ENCODE data around the gene ZBTB16. TPM values are rescaled to one million over a fixed set of nuclear protein-coding genes. Genes with fewer than 3 reads are reported as not detected.

Gene ZBTB16
- total and polyA plus RNA-seq, 2 of the 4 experiments (the other 2 are of a cell fraction) = not detected

- H3K4me1 ChIP-seq (ENCODE audit: control insufficient read depth, insufficient read depth, low read length) = no peaks in the 10 kb centered on the region
- ATAC-seq (ENCODE audit: low read depth) (no peak), DNase-seq (no peak)
- no peak overlapping the region for H2AFZ ChIP-seq (replicated peaks; ENCODE audit: low read length, poor library complexity)
- H3K79me1 ChIP-seq (ENCODE audit: low read depth in 1 of 2, low read length in 2 of 2) = no peaks in the 10 kb centered on the region
- 73% methylated on average over 3 of the region's 11 CpGs; no CpG with 5 or more reads in 1 of the 2 experiments for WGBS, 2 experiments (ENCODE audit: extremely low coverage in 2 of 2, insufficient read length in 1 of 2)
- H3K36me3 ChIP-seq (ENCODE audit: control insufficient read depth, insufficient read depth, low read length) = no peaks in the 10 kb centered on the region
- ChIA-PET POLR2A (ENCODE audit: unreplicated experiment) (no interaction called here), CTCF (interaction anchor here (1.1 kb wide), 1 partner anchor 15 kb away, joined by 3 read pairs; no protein-coding TSS in a partner anchor)
- no peak overlapping the region for H3K27ac ChIP-seq (ENCODE audit: insufficient read depth, low read length)
- H3K9me3 ChIP-seq (ENCODE audit: control insufficient read depth, insufficient read depth, low read length) = no peaks in the 10 kb centered on the region
- no peak overlapping the region for H4K91ac ChIP-seq (ENCODE audit: insufficient read depth, low read depth, low read length)
- H3K4me3 ChIP-seq (ENCODE audit: insufficient read depth, low read depth, low read length) = no peak overlapping the region
- H4K8ac ChIP-seq (ENCODE audit: low read depth in 2 of 2, low read length in 2 of 2) = no peak overlapping the region
- no peak overlapping the region for H2BK5ac ChIP-seq (ENCODE audit: low read depth, low read length, poor library complexity, severe bottlenecking)
- intact Hi-C loops (cut with micrococcal nuclease) (no loop called here), dilution Hi-C loops (cut with HindIII; ENCODE audit: low sequenced_read_pairs, unreplicated experiment) (no loop called here), in situ Hi-C loops (cut with MboI; ENCODE audit: low sequenced_read_pairs) (no loop called here)
- H3K9me1 ChIP-seq (ENCODE audit: insufficient read depth, low read length) = no peaks in the 10 kb centered on the region
- H2BK20ac ChIP-seq (ENCODE audit: low read depth, low read length) = no peak overlapping the region
- no peak overlapping the region for H3K56ac ChIP-seq (ENCODE audit: extremely low read depth, insufficient read depth, low read length)
- H3K18ac ChIP-seq (ENCODE audit: low read depth, low read length) = no peak overlapping the region
- no peak overlapping the region for H2BK120ac ChIP-seq (ENCODE audit: low read depth, low read length)
- H2AK9ac ChIP-seq (replicated peaks; ENCODE audit: low read depth, low read length, poor library complexity) = no peak overlapping the region
- H2BK15ac ChIP-seq (ENCODE audit: low read depth, low read length) = no peak overlapping the region
- no peak overlapping the region for H4K5ac ChIP-seq (ENCODE audit: low read depth, low read length)
- H3K4me2 ChIP-seq (ENCODE audit: low read depth, low read length) = no peak overlapping the region
- TF ChIP-seq RCOR1 (IDR thresholded peaks at IDR 0.05; ENCODE audit: insufficient replicate concordance, low read length) (no peak), ELK1 (IDR thresholded peaks at IDR 0.05; ENCODE audit: borderline replicate concordance, low read depth, low read length) (no peak), FOS (IDR thresholded peaks at IDR 0.05; ENCODE audit: low read depth, low read length) (no peak), CEBPB (IDR thresholded peaks at IDR 0.05; ENCODE audit: low read depth, low read length) (no peak), MAFK (IDR thresholded peaks at IDR 0.05; ENCODE audit: low read depth, low read length) (no peak), RFX5 (IDR thresholded peaks at IDR 0.05; ENCODE audit: low read depth, low read length) (no peak), SMC3 (IDR thresholded peaks at IDR 0.05; ENCODE audit: low read depth, low read length) (no peak)
- no peak overlapping the region for H3K14ac ChIP-seq (replicated peaks; ENCODE audit: low read depth, low read length)
- no peak overlapping the region for H3K23ac ChIP-seq (ENCODE audit: low read depth, low read length)
- H3K4ac ChIP-seq (ENCODE audit: low read depth, low read length) = no peak overlapping the region
- H3K27me3 ChIP-seq (ENCODE audit: control insufficient read depth, insufficient read depth, low read length) = peaks cover 31% of the 10 kb centered on the region
- H2AK5ac ChIP-seq (ENCODE audit: low read depth, low read length) = no peak overlapping the region
- H3K9ac ChIP-seq (ENCODE audit: low read depth, low read length) = no peak overlapping the region
- H4K20me1 ChIP-seq (ENCODE audit: insufficient read depth, low read length) = no peaks in the 10 kb centered on the region
- no TSS peak for BruUV-seq (replicated peaks)
Measured at GRCh38 chr11:114247070-114247789, 187.7 kb downstream of the ZBTB16 start.

All from IMR-90 (cell line).